DND-41 (cell line): ENCODE data around the gene ARID3C.

Source experiments
- ATAC-seq: fragments of 200-7000 bp; cut with Tn5 transposase; 3 replicates; pipeline ENCODE4 v1.9.1; 2021; ENCODE audit warnings: low read depth; ENCODE audit not compliant: insufficient read depth
- DNase-seq: peaks from one replicate; pipeline ENCODE4 v3.0.0-alpha.2; 2020
- H2AFZ ChIP-seq: 2 replicates; pipeline ENCODE4 v1.6.0; 2012; ENCODE audit warnings: low read depth, low read length
- H3K27ac ChIP-seq: 2 replicates; pipeline ENCODE4 v1.5.1; 2012; ENCODE audit warnings: low read length, inconsistent platforms
- H3K27me3 ChIP-seq: fragments of 200-600 bp; sonication (generic); 2 replicates; pipeline ENCODE4 v1.6.0; 2012; ENCODE audit warnings: low read length, mild to moderate bottlenecking, inconsistent platforms; ENCODE audit not compliant: insufficient read depth, poor library complexity
- H3K36me3 ChIP-seq: 2 replicates; pipeline ENCODE4 v1.5.1; 2012; ENCODE audit warnings: low read length, inconsistent platforms; ENCODE audit not compliant: insufficient read depth
- H3K4me1 ChIP-seq: 2 replicates; pipeline ENCODE4 v1.5.1; 2012; ENCODE audit warnings: mild to moderate bottlenecking, low read length; ENCODE audit not compliant: insufficient read depth
- H3K4me2 ChIP-seq: 2 replicates; pipeline ENCODE4 v1.6.0; 2012; ENCODE audit warnings: mild to moderate bottlenecking, moderate library complexity, low read length, inconsistent platforms; ENCODE audit not compliant: insufficient read depth
- H3K4me3 ChIP-seq, 2 experiments: fragments of 200-600 bp in 1 of 2; shearing (Covaris generic) in 1 of 2; 2 replicates each; pipeline ENCODE4 v1.5.1; 2012 to 2016; ENCODE audit warnings: inconsistent platforms in 2 of 2, low read length in 2 of 2, mild to moderate bottlenecking in 2 of 2, low read depth in 1 of 2, moderate library complexity in 1 of 2
- H3K79me2 ChIP-seq: 2 replicates; pipeline ENCODE4 v1.6.0; 2012; ENCODE audit warnings: low read length, inconsistent platforms; ENCODE audit not compliant: insufficient read depth
- H3K9ac ChIP-seq: 2 replicates; pipeline ENCODE4 v1.6.0; 2012; ENCODE audit warnings: low read depth, mild to moderate bottlenecking, inconsistent platforms, low read length, moderate library complexity
- H3K9me3 ChIP-seq: 2 replicates; pipeline ENCODE4 v1.5.1; 2012; ENCODE audit warnings: low read length, moderate library complexity, mild to moderate bottlenecking, inconsistent platforms; ENCODE audit not compliant: insufficient read depth, severe bottlenecking
- H4K20me1 ChIP-seq: 2 replicates; pipeline ENCODE4 v1.6.0; 2012; ENCODE audit warnings: low read length; ENCODE audit not compliant: insufficient read depth
- EZH2 ChIP-seq: IDR thresholded peaks from 3 replicates; pipeline ENCODE4 v1.6.1; 2012; ENCODE audit warnings: borderline replicate concordance, low read depth, mild to moderate bottlenecking, moderate library complexity, low read length, inconsistent platforms; ENCODE audit not compliant: severe bottlenecking
- TF ChIP-seq, protein P1 (sequence below): IDR thresholded peaks from 2 replicates; pipeline ENCODE4 v1.5.1; 2012; ENCODE audit warnings: borderline replicate concordance, low read length, moderate library complexity, mild to moderate bottlenecking; ENCODE audit not compliant: poor library complexity, severe bottlenecking; ENCODE audit errors: extremely low read depth

The ARID3C gene

GRCh38 chr9:34588671-34589635, 39.9 kb downstream of the ARID3C start:
- Histone ChIP-seq H3K36me3 (no peaks in the 10 kb centered on the region), H3K27me3 (peaks cover 41% of the 10 kb centered on the region), H3K4me1 (no peaks in the 10 kb centered on the region), H3K9ac (no peak overlapping the region), H3K4me2 (no peak overlapping the region), H2AFZ (no peak overlapping the region), H4K20me1 (no peaks in the 10 kb centered on the region), H3K9me3 (no peaks in the 10 kb centered on the region), H3K27ac (no peak overlapping the region), H3K79me2 (no peaks in the 10 kb centered on the region), H3K4me3 (no peak overlapping the region)
- ATAC-seq: no peak
- DNase-seq: no peak
- TF ChIP-seq, protein P1, sequence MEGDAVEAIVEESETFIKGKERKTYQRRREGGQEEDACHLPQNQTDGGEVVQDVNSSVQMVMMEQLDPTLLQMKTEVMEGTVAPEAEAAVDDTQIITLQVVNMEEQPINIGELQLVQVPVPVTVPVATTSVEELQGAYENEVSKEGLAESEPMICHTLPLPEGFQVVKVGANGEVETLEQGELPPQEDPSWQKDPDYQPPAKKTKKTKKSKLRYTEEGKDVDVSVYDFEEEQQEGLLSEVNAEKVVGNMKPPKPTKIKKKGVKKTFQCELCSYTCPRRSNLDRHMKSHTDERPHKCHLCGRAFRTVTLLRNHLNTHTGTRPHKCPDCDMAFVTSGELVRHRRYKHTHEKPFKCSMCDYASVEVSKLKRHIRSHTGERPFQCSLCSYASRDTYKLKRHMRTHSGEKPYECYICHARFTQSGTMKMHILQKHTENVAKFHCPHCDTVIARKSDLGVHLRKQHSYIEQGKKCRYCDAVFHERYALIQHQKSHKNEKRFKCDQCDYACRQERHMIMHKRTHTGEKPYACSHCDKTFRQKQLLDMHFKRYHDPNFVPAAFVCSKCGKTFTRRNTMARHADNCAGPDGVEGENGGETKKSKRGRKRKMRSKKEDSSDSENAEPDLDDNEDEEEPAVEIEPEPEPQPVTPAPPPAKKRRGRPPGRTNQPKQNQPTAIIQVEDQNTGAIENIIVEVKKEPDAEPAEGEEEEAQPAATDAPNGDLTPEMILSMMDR: no peak
- TF ChIP-seq EZH2: no peak

DNA sequence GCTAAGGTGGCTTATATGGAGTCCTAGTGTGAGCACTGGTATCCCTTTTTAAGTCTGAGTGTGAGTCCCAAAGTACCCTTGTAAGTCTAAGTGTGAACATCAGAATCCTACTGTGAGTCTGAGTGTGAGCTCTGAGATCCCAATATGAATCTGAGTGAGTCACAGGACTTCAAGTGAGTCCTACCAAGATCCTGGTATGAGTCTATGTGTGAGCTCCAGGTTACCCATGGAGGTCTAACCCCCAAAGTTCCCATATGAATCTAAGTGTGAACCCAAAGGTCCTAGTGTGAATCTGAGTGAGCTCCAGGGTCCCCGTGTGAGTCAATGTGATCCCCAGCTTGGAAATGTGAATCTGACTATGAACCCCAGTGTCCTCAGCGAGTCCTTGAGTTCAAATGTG, 41.6 kb downstream of the ARID3C start:
- Histone ChIP-seq H3K9ac (no peak overlapping the region), H3K4me2 (no peak overlapping the region), H3K36me3 (no peaks in the 10 kb centered on the region), H3K27me3 (peaks cover 27% of the 10 kb centered on the region), H3K4me1 (no peaks in the 10 kb centered on the region), H4K20me1 (no peaks in the 10 kb centered on the region), H3K27ac (no peak overlapping the region), H3K9me3 (no peaks in the 10 kb centered on the region), H3K79me2 (no peaks in the 10 kb centered on the region), H2AFZ (no peak overlapping the region), H3K4me3 (no peak overlapping the region)
- ATAC-seq (no peak), DNase-seq (no peak)
- no peak for TF ChIP-seq EZH2
- TF ChIP-seq, protein P1: no peak

DNA sequence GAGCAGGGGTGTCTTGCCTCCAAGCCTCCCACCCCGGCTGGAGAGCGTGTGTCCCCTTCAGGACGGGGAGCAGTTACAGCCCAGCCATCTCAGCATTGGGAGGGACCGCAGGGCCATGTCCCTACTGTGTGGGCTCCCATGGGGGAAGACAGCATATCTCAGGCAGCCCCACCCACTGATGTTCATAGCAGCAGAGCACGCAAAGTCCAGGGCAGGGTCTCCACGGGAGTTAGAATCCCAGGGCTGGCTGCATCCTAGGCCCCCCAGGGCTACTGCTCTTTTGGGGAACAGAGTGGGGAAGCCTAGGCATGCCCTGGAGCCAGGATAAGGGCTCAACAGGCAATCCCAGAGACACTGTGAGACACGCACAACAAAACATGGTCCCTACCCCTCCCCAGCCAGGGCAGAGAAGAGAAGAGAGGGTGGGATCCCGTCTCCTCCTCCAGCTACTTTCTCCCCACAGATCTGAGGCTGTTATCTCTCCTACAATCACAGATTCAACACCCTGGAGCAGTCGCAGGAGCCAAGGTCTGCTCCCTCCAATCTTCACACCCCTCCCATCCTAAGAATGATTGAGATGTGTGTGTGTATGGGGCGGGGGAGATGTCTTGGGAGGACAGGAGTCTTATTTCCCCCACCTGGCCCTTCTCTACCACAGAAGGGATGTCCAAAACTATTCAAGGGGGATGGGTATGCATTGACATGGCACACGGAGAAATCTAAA, 42.8 kb downstream of the ARID3C start:
- H4K20me1 ChIP-seq: no peaks in the 10 kb centered on the region
- peaks cover 25% of the 10 kb centered on the region for H3K27me3 ChIP-seq
- H3K4me3 ChIP-seq: no peak overlapping the region

More for the DNA sequence above, 42.8 kb downstream of the ARID3C start:
- H3K9me3 ChIP-seq: no peaks in the 10 kb centered on the region
- H3K79me2 ChIP-seq: no peaks in the 10 kb centered on the region
- no peak overlapping the region for H2AFZ ChIP-seq
- H3K9ac ChIP-seq: no peak overlapping the region
- no peak for DNase-seq
- no peak overlapping the region for H3K27ac ChIP-seq
- ATAC-seq: no peak
- TF ChIP-seq EZH2: no peak
- TF ChIP-seq, protein P1: no peak
- no peaks in the 10 kb centered on the region for H3K4me1 ChIP-seq
- no peak overlapping the region for H3K4me2 ChIP-seq
- H3K36me3 ChIP-seq: no peaks in the 10 kb centered on the region
